ENCODE results near the gene ANKRD35. TPM values are rescaled to one million over a fixed set of nuclear protein-coding genes. Genes with fewer than 3 reads are reported as not detected.
A peak's percentile ranks its signal among the peaks of the same experiment; 100 is the strongest.

The ANKRD35 gene
- total RNA-seq, 1 experiment from 2014 or later: 0.34 TPM

- H3K4me1 Mint-ChIP-seq (ENCODE audit: low read depth, unreplicated experiment): peaks cover 7% of the 10 kb centered on the region
- no peaks in the 10 kb centered on the region for H3K9me3 Mint-ChIP-seq (ENCODE audit: unreplicated experiment)
- no peaks in the 10 kb centered on the region for H3K27me3 Mint-ChIP-seq (ENCODE audit: insufficient read depth, unreplicated experiment)
- intact Hi-C loops (cut with micrococcal nuclease; ENCODE audit: unreplicated experiment): loop anchor here (1.0 kb wide), 1 partner anchor 45 kb away; the partner anchor contains the start of genes ANKRD34A and POLR3GL
- Histone ChIP-seq H3K9me3 (no peaks in the 10 kb centered on the region), H3K36me3 (ENCODE audit: control insufficient read depth, insufficient read depth, low read length) (no peaks in the 10 kb centered on the region), H3K27me3 (replicated peaks; ENCODE audit: control insufficient read depth, insufficient read depth, low read length) (no peaks in the 10 kb centered on the region), H3K4me1 (no peaks in the 10 kb centered on the region), H3K4me3 (ENCODE audit: low read depth, low read length) (peak overlapping the region; percentile 76)
- peak overlapping the region; percentile 79 for H3K27ac Mint-ChIP-seq (ENCODE audit: unreplicated experiment)
- H3K36me3 Mint-ChIP-seq (ENCODE audit: insufficient read depth, unreplicated experiment): peaks cover 11% of the 10 kb centered on the region
- BruUV-seq (replicated peaks): no TSS peak
- peak overlapping the region; percentile 94 for H3K4me3 Mint-ChIP-seq (ENCODE audit: unreplicated experiment)
- POLR2A ChIA-PET: interaction anchor here (0.6 to 1.7 kb wide), 3 partner anchors 8 to 119 kb away, joined by 3 to 11 read pairs (median 5); partner anchors contain the start of genes ANKRD34A, POLR3GL and RBM8A
- TF ChIP-seq CTCF (IDR thresholded peaks at IDR 0.05; ENCODE audit: insufficient read depth in 1 of 2, low read depth in 1 of 2, low read length in 1 of 2, severe bottlenecking in 1 of 2, unreplicated experiment in 1 of 2): no peak
- CTCF ChIA-PET: interaction anchor here (0.6 to 1.7 kb wide), 5 partner anchors 27 to 61 kb away, joined by 3 to 12 read pairs (median 3); partner anchors contain the start of gene PIAS3
- DNase-seq: peak; percentile 52 to 55
These were observed 33.6 kb upstream of the ANKRD35 start for GRCh38 chr1:145918992-145919939.

GRCh38 chr1:145918144-145918991 is 32.7 kb upstream of the ANKRD35 start, which contains the start of gene PEX11B:
Gene PEX11B, minus strand, starts transcription at chr1:145918717. Its CDS starts 29 bp downstream, at chr1:145918688.
- Mint-ChIP-seq H3K36me3 (ENCODE audit: insufficient read depth, unreplicated experiment) (peaks cover 11% of the 10 kb centered on the region), H3K4me3 (ENCODE audit: unreplicated experiment) (peak within 1 kb of the TSS; percentile 94), H3K4me1 (ENCODE audit: low read depth, unreplicated experiment) (peaks cover 7% of the 10 kb centered on the region), H3K9me3 (ENCODE audit: unreplicated experiment) (no peaks in the 10 kb centered on the region), H3K27me3 (ENCODE audit: insufficient read depth, unreplicated experiment) (no peaks in the 10 kb centered on the region), H3K27ac (ENCODE audit: unreplicated experiment) (peak within 1 kb of the TSS; percentile 79)
- intact Hi-C loops (cut with micrococcal nuclease; ENCODE audit: unreplicated experiment): loop anchor here (1.0 kb wide), 1 partner anchor 46 kb away; the partner anchor contains the start of genes ANKRD34A and POLR3GL
- Histone ChIP-seq H3K27me3 (replicated peaks; ENCODE audit: control insufficient read depth, insufficient read depth, low read length) (no peaks in the 10 kb centered on the region), H3K9me3 (no peaks in the 10 kb centered on the region), H3K36me3 (ENCODE audit: control insufficient read depth, insufficient read depth, low read length) (no peaks in the 10 kb centered on the region), H3K4me3 (ENCODE audit: low read depth, low read length) (peak within 1 kb of the TSS; percentile 76), H3K4me1 (no peaks in the 10 kb centered on the region)
- POLR2A ChIA-PET: interaction anchor here (1.0 to 1.7 kb wide), 2 partner anchors 9 to 46 kb away, joined by 5 to 11 read pairs; partner anchors contain the start of genes ANKRD34A, POLR3GL and RBM8A
- no peak for TF ChIP-seq CTCF (IDR thresholded peaks at IDR 0.05; ENCODE audit: insufficient read depth in 1 of 2, low read depth in 1 of 2, low read length in 1 of 2, severe bottlenecking in 1 of 2, unreplicated experiment in 1 of 2)
- CTCF ChIA-PET: interaction anchor here (0.6 to 1.7 kb wide), 5 partner anchors 26 to 62 kb away, joined by 3 to 12 read pairs (median 3); partner anchors contain the start of gene PIAS3
- BruUV-seq (replicated peaks): no TSS peak
- peak; percentile 83 to 88 for DNase-seq

All from Caco-2 (cell line).